HepG2 (cell line): Measurements from ENCODE around the gene APOL2.
"Not testable (repeated sequence)": the region's sequence is repeated elsewhere in the genome, so short reads cannot be mapped to it uniquely, and the experiment has no call there.

Experiments
- FOXM1 ChIP-seq: sonication (generic); formaldehyde crosslinking; IDR thresholded peaks from 2 replicates; pipeline ENCODE4 v1.5.0; 2020; ENCODE audit warnings: missing genetic modification reagents
- POLR2AphosphoS5 ChIP-seq: IDR thresholded peaks from 2 replicates; pipeline ENCODE4 v1.6.1; 2012; ENCODE audit warnings: low read depth, low read length
- POLR2G ChIP-seq: fragments of 200-400 bp; formaldehyde crosslinking; IDR thresholded peaks from 2 replicates; pipeline ENCODE4 v1.6.1; 2018; ENCODE audit warnings: mild to moderate bottlenecking, low read depth, low read length, moderate library complexity
- RFX5 ChIP-seq: IDR thresholded peaks from 2 replicates; pipeline ENCODE4 v1.6.1; 2011; ENCODE audit warnings: low read depth, low read length, improper control_type of control experiment
- SUZ12 ChIP-seq: fragments of 150-350 bp; IDR thresholded peaks from 2 replicates; pipeline ENCODE4 v1.6.1; 2014; ENCODE audit warnings: low read depth, low read length
- TF ChIP-seq, protein P1 (sequence below): sonication (generic); formaldehyde crosslinking; IDR thresholded peaks from 2 replicates; pipeline ENCODE4 v1.5.0; 2020; ENCODE audit warnings: mild to moderate bottlenecking, missing genetic modification reagents, moderate library complexity
- TF ChIP-seq, protein P2 (sequence below): sonication (generic); formaldehyde crosslinking; IDR thresholded peaks from 2 replicates; pipeline ENCODE4 v1.9.0; 2021; ENCODE audit warnings: missing genetic modification reagents, borderline replicate concordance

DNA sequence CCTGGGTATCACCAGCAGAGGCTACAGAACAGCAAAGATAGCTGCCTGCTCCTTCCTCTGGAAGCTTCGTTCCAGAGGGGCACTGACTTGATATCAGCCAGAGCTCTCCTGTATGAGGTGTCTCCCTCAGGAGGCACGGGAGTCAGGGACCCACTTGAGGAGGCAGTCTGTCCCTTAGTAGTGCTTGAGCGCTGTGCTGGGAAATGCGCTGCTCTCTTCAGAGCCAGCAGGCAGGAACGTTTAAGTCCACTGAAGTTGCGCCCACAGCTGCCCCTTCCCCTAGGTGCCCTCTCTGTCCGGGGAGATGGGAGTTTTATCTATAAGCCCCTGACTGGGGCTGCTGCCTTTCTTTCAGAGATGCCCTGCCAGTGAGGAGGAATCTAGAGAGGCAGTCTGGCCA lies 31.9 kb upstream of the APOL2 start:
- TF ChIP-seq, protein P1, sequence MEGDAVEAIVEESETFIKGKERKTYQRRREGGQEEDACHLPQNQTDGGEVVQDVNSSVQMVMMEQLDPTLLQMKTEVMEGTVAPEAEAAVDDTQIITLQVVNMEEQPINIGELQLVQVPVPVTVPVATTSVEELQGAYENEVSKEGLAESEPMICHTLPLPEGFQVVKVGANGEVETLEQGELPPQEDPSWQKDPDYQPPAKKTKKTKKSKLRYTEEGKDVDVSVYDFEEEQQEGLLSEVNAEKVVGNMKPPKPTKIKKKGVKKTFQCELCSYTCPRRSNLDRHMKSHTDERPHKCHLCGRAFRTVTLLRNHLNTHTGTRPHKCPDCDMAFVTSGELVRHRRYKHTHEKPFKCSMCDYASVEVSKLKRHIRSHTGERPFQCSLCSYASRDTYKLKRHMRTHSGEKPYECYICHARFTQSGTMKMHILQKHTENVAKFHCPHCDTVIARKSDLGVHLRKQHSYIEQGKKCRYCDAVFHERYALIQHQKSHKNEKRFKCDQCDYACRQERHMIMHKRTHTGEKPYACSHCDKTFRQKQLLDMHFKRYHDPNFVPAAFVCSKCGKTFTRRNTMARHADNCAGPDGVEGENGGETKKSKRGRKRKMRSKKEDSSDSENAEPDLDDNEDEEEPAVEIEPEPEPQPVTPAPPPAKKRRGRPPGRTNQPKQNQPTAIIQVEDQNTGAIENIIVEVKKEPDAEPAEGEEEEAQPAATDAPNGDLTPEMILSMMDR (CRISPR knock-in tag) = not testable (repeated sequence)
- not testable (repeated sequence) for TF ChIP-seq POLR2G, FOXM1, RFX5, POLR2AphosphoS5, SUZ12
- TF ChIP-seq, protein P2, sequence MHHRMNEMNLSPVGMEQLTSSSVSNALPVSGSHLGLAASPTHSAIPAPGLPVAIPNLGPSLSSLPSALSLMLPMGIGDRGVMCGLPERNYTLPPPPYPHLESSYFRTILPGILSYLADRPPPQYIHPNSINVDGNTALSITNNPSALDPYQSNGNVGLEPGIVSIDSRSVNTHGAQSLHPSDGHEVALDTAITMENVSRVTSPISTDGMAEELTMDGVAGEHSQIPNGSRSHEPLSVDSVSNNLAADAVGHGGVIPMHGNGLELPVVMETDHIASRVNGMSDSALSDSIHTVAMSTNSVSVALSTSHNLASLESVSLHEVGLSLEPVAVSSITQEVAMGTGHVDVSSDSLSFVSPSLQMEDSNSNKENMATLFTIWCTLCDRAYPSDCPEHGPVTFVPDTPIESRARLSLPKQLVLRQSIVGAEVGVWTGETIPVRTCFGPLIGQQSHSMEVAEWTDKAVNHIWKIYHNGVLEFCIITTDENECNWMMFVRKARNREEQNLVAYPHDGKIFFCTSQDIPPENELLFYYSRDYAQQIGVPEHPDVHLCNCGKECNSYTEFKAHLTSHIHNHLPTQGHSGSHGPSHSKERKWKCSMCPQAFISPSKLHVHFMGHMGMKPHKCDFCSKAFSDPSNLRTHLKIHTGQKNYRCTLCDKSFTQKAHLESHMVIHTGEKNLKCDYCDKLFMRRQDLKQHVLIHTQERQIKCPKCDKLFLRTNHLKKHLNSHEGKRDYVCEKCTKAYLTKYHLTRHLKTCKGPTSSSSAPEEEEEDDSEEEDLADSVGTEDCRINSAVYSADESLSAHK = not testable (repeated sequence)
